T-helper 17 cell (primary cell): ENCODE results near the gene LRIG1. TPM values are rescaled to one million over a fixed set of nuclear protein-coding genes. Genes with fewer than 3 reads are reported as not detected.
A peak's percentile ranks its signal among the peaks of the same experiment; 100 is the strongest.

Experiments used
- ATAC-seq: fragments of 150-1000 bp; cut with Tn5 transposase; 2 replicates; pipeline ENCODE4 v1.10.0; 2021; ENCODE audit warnings: mild to moderate bottlenecking, moderate library complexity
- DNase-seq, 3 donors: peaks; one replicate each; pipeline versions ENCODE4 v3.0.0 to v3.0.0-alpha.2; 2020 to 2021
- H3K9me3 ChIP-seq: one replicate; pipeline ENCODE4 v1.7.0; 2013; ENCODE audit warnings: low read length, mild to moderate bottlenecking; ENCODE audit not compliant: control insufficient read depth, poor library complexity, severe bottlenecking
- H3K27ac Mint-ChIP-seq: one replicate; pipeline ENCODE4 v1.8.0; 2022; ENCODE audit warnings: mild to moderate bottlenecking, moderate library complexity, mixed read lengths
- H3K27me3 Mint-ChIP-seq: one replicate; pipeline ENCODE4 v1.8.0; 2022; ENCODE audit warnings: mixed read lengths
- H3K36me3 Mint-ChIP-seq: one replicate; pipeline ENCODE4 v1.8.0; 2022; ENCODE audit warnings: low read depth, mixed read lengths
- H3K4me1 Mint-ChIP-seq: one replicate; pipeline ENCODE4 v1.8.0; 2022; ENCODE audit warnings: mild to moderate bottlenecking, mixed read lengths
- H3K4me3 Mint-ChIP-seq: one replicate; pipeline ENCODE4 v1.8.0; 2022; ENCODE audit warnings: mild to moderate bottlenecking, moderate library complexity, mixed read lengths
- total RNA-seq, 4 donors: library from RNA in 2 of 4; stranded (reverse) in 2 of 4; gene quantifications; one replicate each; pipeline ENCODE4 v1.2.3 and lab custom pipeline; 2022 to 2026

The LRIG1 gene
- total RNA-seq, 2 donors from 2014 or later, result 57.8 to 63.4 TPM

- ATAC-seq, result peak; percentile 77
- DNase-seq, result peak in 1 of 3 donors; percentile 19
- H3K9me3 ChIP-seq, result no peaks in the 10 kb centered on the region
- Mint-ChIP-seq H3K4me1 (peaks cover 16% of the 10 kb centered on the region), H3K36me3 (peaks cover 5% of the 10 kb centered on the region), H3K27me3 (no peaks in the 10 kb centered on the region), H3K4me3 (no peak overlapping the region), H3K27ac (peak overlapping the region; percentile 98)
Measured at GRCh38 chr3:66372681-66373350, 128.0 kb downstream of the LRIG1 start.

GRCh38 chr3:66371432-66371831 is 129.4 kb downstream of the LRIG1 start:
- H3K27ac Mint-ChIP-seq, result no peak overlapping the region
- DNase-seq, result no peak
- no peaks in the 10 kb centered on the region for H3K27me3 Mint-ChIP-seq
- no peak overlapping the region for H3K4me3 Mint-ChIP-seq
- peaks cover 11% of the 10 kb centered on the region for H3K4me1 Mint-ChIP-seq
- H3K36me3 Mint-ChIP-seq, result peaks cover 5% of the 10 kb centered on the region
- no peaks in the 10 kb centered on the region for H3K9me3 ChIP-seq
- ATAC-seq, result no peak

GRCh38 chr3:66370179-66370578 is 130.6 kb downstream of the LRIG1 start:
- Mint-ChIP-seq H3K27me3 (no peaks in the 10 kb centered on the region), H3K4me1 (peaks cover 7% of the 10 kb centered on the region), H3K27ac (peak overlapping the region; percentile 82), H3K4me3 (no peak overlapping the region), H3K36me3 (peaks cover 5% of the 10 kb centered on the region)
- DNase-seq (no peak), ATAC-seq (no peak)
- no peaks in the 10 kb centered on the region for H3K9me3 ChIP-seq

GRCh38 chr3:66367979-66368378 is 132.8 kb downstream of the LRIG1 start:
- H3K4me1 Mint-ChIP-seq, result peaks cover 9% of the 10 kb centered on the region
- H3K4me3 Mint-ChIP-seq, result no peak overlapping the region
- DNase-seq (no peak), ATAC-seq (no peak)
- H3K36me3 Mint-ChIP-seq, result peaks cover 5% of the 10 kb centered on the region
- no peaks in the 10 kb centered on the region for H3K9me3 ChIP-seq
- H3K27me3 Mint-ChIP-seq, result no peaks in the 10 kb centered on the region
- peak overlapping the region; percentile 63 for H3K27ac Mint-ChIP-seq

GRCh38 chr3:66366747-66367146 is 134.1 kb downstream of the LRIG1 start:
- Mint-ChIP-seq H3K27ac (peak overlapping the region; percentile 77), H3K4me3 (no peak overlapping the region), H3K27me3 (no peaks in the 10 kb centered on the region), H3K36me3 (peaks cover 5% of the 10 kb centered on the region), H3K4me1 (peaks cover 9% of the 10 kb centered on the region)
- ATAC-seq (no peak), DNase-seq (no peak)
- no peaks in the 10 kb centered on the region for H3K9me3 ChIP-seq

- Mint-ChIP-seq H3K4me1 (peaks cover 2% of the 10 kb centered on the region), H3K4me3 (no peak overlapping the region), H3K36me3 (peaks cover 2% of the 10 kb centered on the region), H3K27me3 (no peaks in the 10 kb centered on the region), H3K27ac (peak overlapping the region; percentile 77)
- H3K9me3 ChIP-seq, result no peaks in the 10 kb centered on the region
- ATAC-seq, result no peak
- no peak for DNase-seq
Measured at GRCh38 chr3:66365080-66365479, 135.7 kb downstream of the LRIG1 start.

GRCh38 chr3:66363148-66363547 is 137.7 kb downstream of the LRIG1 start:
- Mint-ChIP-seq H3K27me3 (no peaks in the 10 kb centered on the region), H3K36me3 (peaks cover under 1% of the 10 kb centered on the region), H3K4me3 (no peak overlapping the region), H3K27ac (peak overlapping the region; percentile 80), H3K4me1 (peaks cover 2% of the 10 kb centered on the region)
- no peaks in the 10 kb centered on the region for H3K9me3 ChIP-seq
- DNase-seq, result no peak
- ATAC-seq, result no peak

- DNase-seq (no peak), ATAC-seq (no peak)
- Mint-ChIP-seq H3K36me3 (no peaks in the 10 kb centered on the region), H3K27me3 (no peaks in the 10 kb centered on the region), H3K27ac (peak overlapping the region; percentile 80), H3K4me3 (no peak overlapping the region), H3K4me1 (peaks cover 2% of the 10 kb centered on the region)
- no peaks in the 10 kb centered on the region for H3K9me3 ChIP-seq
Measured at GRCh38 chr3:66362541-66362941, 138.3 kb downstream of the LRIG1 start.

GRCh38 chr3:66361356-66361755 is 139.5 kb downstream of the LRIG1 start:
- no peaks in the 10 kb centered on the region for H3K27me3 Mint-ChIP-seq
- H3K4me1 Mint-ChIP-seq, result peaks cover 2% of the 10 kb centered on the region
- H3K4me3 Mint-ChIP-seq, result no peak overlapping the region
- no peak for ATAC-seq
- DNase-seq, result no peak
- no peaks in the 10 kb centered on the region for H3K36me3 Mint-ChIP-seq
- no peak overlapping the region for H3K27ac Mint-ChIP-seq
- no peaks in the 10 kb centered on the region for H3K9me3 ChIP-seq

- Mint-ChIP-seq H3K4me1 (peaks cover 4% of the 10 kb centered on the region), H3K4me3 (no peak overlapping the region), H3K36me3 (peaks cover 4% of the 10 kb centered on the region), H3K27me3 (no peaks in the 10 kb centered on the region), H3K27ac (peak overlapping the region; percentile 27)
- DNase-seq (no peak), ATAC-seq (no peak)
- no peaks in the 10 kb centered on the region for H3K9me3 ChIP-seq
Measured at GRCh38 chr3:66355997-66356396, 144.8 kb downstream of the LRIG1 start.

- ATAC-seq (no peak), DNase-seq (no peak)
- Mint-ChIP-seq H3K27ac (peak overlapping the region; percentile 53), H3K27me3 (no peaks in the 10 kb centered on the region), H3K4me3 (no peak overlapping the region), H3K36me3 (peaks cover 4% of the 10 kb centered on the region), H3K4me1 (peaks cover 4% of the 10 kb centered on the region)
- H3K9me3 ChIP-seq, result no peaks in the 10 kb centered on the region
Measured at GRCh38 chr3:66355394-66355793, 145.4 kb downstream of the LRIG1 start.

GRCh38 chr3:66354001-66354400 is 146.8 kb downstream of the LRIG1 start:
- H3K9me3 ChIP-seq, result no peaks in the 10 kb centered on the region
- Mint-ChIP-seq H3K4me1 (peaks cover 4% of the 10 kb centered on the region), H3K27me3 (no peaks in the 10 kb centered on the region), H3K27ac (no peak overlapping the region), H3K4me3 (no peak overlapping the region), H3K36me3 (peaks cover 4% of the 10 kb centered on the region)
- ATAC-seq (no peak), DNase-seq (no peak)

- Mint-ChIP-seq H3K4me3 (no peak overlapping the region), H3K4me1 (peaks cover 4% of the 10 kb centered on the region), H3K36me3 (peaks cover 7% of the 10 kb centered on the region), H3K27me3 (no peaks in the 10 kb centered on the region), H3K27ac (no peak overlapping the region)
- DNase-seq (no peak), ATAC-seq (no peak)
- no peaks in the 10 kb centered on the region for H3K9me3 ChIP-seq
Measured at GRCh38 chr3:66353530-66353929, 147.3 kb downstream of the LRIG1 start.

GRCh38 chr3:66353039-66353438 is 147.8 kb downstream of the LRIG1 start:
- H3K27me3 Mint-ChIP-seq, result no peaks in the 10 kb centered on the region
- H3K27ac Mint-ChIP-seq, result no peak overlapping the region
- H3K4me3 Mint-ChIP-seq, result no peak overlapping the region
- ATAC-seq, result no peak
- DNase-seq, result no peak
- no peaks in the 10 kb centered on the region for H3K9me3 ChIP-seq
- H3K36me3 Mint-ChIP-seq, result peaks cover 8% of the 10 kb centered on the region
- peaks cover 4% of the 10 kb centered on the region for H3K4me1 Mint-ChIP-seq
